ENCODE results near the gene TMEM184A. TPM values are rescaled to one million over a fixed set of nuclear protein-coding genes. Genes with fewer than 3 reads are reported as not detected.

The TMEM184A gene
- total RNA-seq, 1 donor from 2014 or later, result not detected

DNA sequence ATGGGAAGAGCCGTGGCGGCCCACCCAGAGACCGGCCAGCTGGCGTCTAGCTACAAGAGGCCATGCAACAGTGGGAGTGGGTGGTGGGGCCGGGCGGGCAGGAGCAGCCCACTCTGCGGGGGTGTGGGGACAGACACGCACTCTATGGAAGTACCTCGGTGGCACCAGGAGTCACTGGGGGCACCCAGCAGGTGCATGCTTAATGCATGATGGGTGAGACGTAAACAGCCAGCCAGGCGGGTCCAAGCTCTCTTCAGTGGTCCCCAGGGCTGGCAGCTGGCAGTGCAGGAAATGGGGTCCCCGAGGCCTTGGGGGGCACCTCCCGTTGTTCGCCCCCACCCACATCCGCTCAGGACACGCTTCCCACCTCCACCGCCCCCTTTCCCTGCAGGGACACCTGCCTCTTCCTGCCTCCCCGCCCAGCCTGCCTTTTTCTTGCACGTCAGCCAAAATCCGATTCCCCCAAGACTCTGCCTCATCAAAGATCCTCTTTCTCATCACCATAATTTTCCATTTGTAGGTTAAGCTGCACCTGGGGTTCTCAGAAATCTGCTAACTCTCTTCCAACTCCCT lies 36.4 kb upstream of the TMEM184A start:
- H3K27ac ChIP-seq, result no peak overlapping the region
- DNase-seq (ENCODE audit: low spot score in 2 of 2), result no peak
- H3K4me3 ChIP-seq, result no peak overlapping the region
- H3K4me1 ChIP-seq, result no peaks in the 10 kb centered on the region
- H3K27me3 ChIP-seq, result no peaks in the 10 kb centered on the region
- TF ChIP-seq, protein P1, sequence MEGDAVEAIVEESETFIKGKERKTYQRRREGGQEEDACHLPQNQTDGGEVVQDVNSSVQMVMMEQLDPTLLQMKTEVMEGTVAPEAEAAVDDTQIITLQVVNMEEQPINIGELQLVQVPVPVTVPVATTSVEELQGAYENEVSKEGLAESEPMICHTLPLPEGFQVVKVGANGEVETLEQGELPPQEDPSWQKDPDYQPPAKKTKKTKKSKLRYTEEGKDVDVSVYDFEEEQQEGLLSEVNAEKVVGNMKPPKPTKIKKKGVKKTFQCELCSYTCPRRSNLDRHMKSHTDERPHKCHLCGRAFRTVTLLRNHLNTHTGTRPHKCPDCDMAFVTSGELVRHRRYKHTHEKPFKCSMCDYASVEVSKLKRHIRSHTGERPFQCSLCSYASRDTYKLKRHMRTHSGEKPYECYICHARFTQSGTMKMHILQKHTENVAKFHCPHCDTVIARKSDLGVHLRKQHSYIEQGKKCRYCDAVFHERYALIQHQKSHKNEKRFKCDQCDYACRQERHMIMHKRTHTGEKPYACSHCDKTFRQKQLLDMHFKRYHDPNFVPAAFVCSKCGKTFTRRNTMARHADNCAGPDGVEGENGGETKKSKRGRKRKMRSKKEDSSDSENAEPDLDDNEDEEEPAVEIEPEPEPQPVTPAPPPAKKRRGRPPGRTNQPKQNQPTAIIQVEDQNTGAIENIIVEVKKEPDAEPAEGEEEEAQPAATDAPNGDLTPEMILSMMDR (IDR thresholded peaks at IDR 0.05), result no peak
- intact Hi-C loops (cut with DNase I), result no loop called here
- peaks cover 0 to 9% of the 10 kb centered on the region in 2 donors for H3K9me3 ChIP-seq
- no peaks in the 10 kb centered on the region for H3K36me3 ChIP-seq

DNA sequence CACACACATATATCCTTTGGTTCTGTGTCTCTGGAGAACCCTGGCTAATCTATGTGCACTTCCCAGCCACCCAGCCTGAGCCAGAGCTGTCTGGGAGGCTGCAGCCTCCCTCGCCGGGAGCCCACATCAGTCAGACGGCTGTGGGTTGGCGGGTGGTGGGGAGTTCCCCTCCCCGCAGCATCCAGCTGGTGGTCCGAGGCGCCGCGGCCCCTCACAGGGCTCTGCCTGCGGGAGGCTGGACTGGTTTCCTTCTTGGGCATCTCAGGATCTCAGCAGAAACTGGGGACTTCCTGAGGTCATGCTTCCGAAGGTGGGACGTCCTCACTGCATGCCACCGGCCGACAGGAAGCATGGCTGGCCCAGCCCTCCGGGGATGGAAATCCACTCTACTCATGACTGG lies 35.9 kb upstream of the TMEM184A start:
- Histone ChIP-seq H3K9me3 (peaks cover 0 to 9% of the 10 kb centered on the region in 2 donors), H3K36me3 (no peaks in the 10 kb centered on the region), H3K4me3 (no peak overlapping the region), H3K27ac (no peak overlapping the region), H3K27me3 (no peaks in the 10 kb centered on the region), H3K4me1 (no peaks in the 10 kb centered on the region)
- intact Hi-C loops (cut with DNase I), result no loop called here
- DNase-seq (ENCODE audit: low spot score in 2 of 2), result no peak
- TF ChIP-seq, protein P1 (IDR thresholded peaks at IDR 0.05), result no peak

- TF ChIP-seq, protein P1 (IDR thresholded peaks at IDR 0.05), result no peak
- no peak for DNase-seq (ENCODE audit: low spot score in 2 of 2)
- H3K4me1 ChIP-seq, result no peaks in the 10 kb centered on the region
- H3K4me3 ChIP-seq, result no peak overlapping the region
- no peaks in the 10 kb centered on the region for H3K36me3 ChIP-seq
- H3K9me3 ChIP-seq, result peaks cover 0 to 9% of the 10 kb centered on the region in 2 donors
- no peaks in the 10 kb centered on the region for H3K27me3 ChIP-seq
- H3K27ac ChIP-seq, result no peak overlapping the region
- intact Hi-C loops (cut with DNase I), result no loop called here
These were observed 35.4 kb upstream of the TMEM184A start for GRCh38 chr7:1591396-1591795.

- intact Hi-C loops (cut with DNase I), result no loop called here
- Histone ChIP-seq H3K36me3 (no peaks in the 10 kb centered on the region), H3K4me3 (no peak overlapping the region), H3K27me3 (no peaks in the 10 kb centered on the region), H3K27ac (no peak overlapping the region), H3K4me1 (no peaks in the 10 kb centered on the region), H3K9me3 (peaks cover 0 to 9% of the 10 kb centered on the region in 2 donors)
- TF ChIP-seq, protein P1 (IDR thresholded peaks at IDR 0.05), result no peak
- DNase-seq (ENCODE audit: low spot score in 2 of 2), result no peak
These were observed 34.9 kb upstream of the TMEM184A start for GRCh38 chr7:1590887-1591286.

GRCh38 chr7:1590476-1590875 lies 34.5 kb upstream of the TMEM184A start:
- H3K27me3 ChIP-seq, result no peaks in the 10 kb centered on the region
- intact Hi-C loops (cut with DNase I), result no loop called here

More at GRCh38 chr7:1590476-1590875, 34.5 kb upstream of the TMEM184A start:
- TF ChIP-seq, protein P1 (IDR thresholded peaks at IDR 0.05), result no peak
- Histone ChIP-seq H3K4me3 (no peak overlapping the region), H3K36me3 (no peaks in the 10 kb centered on the region), H3K9me3 (peaks cover 0 to 9% of the 10 kb centered on the region in 2 donors), H3K27ac (no peak overlapping the region), H3K4me1 (no peaks in the 10 kb centered on the region)
- DNase-seq (ENCODE audit: low spot score in 2 of 2), result no peak
